GM21381 (cell line): ENCODE results near the gene MAML3.

Source experiments
- ATAC-seq: cut with Tn5 transposase; IDR thresholded peaks from one replicate; pipeline ENCODE4 v1.9.1; 2021; ENCODE audit warnings: mild to moderate bottlenecking, moderate library complexity; ENCODE audit not compliant: unreplicated experiment

MAML3 gene

GRCh38 chr4:140156529-140157171 lies 2.7 kb upstream of the MAML3 start:
- peak; percentile 50 for ATAC-seq

- ATAC-seq: no peak
Measured at GRCh38 chr4:140154572-140154891, 548 bp upstream of the MAML3 start.

GRCh38 chr4:140153419-140153717 lies 616 bp downstream of the MAML3 start:
- no peak for ATAC-seq

- no peak for ATAC-seq
Measured at GRCh38 chr4:140152751-140153418, 1.1 kb downstream of the MAML3 start.

- no peak for ATAC-seq
Measured at GRCh38 chr4:140152013-140152703, 1.8 kb downstream of the MAML3 start.

- ATAC-seq: no peak
Measured at GRCh38 chr4:140151699-140152012, 2.3 kb downstream of the MAML3 start.

GRCh38 chr4:140150886-140151698 lies 2.9 kb downstream of the MAML3 start:
- no peak for ATAC-seq

- ATAC-seq: no peak
Measured at GRCh38 chr4:140150636-140150885, 3.4 kb downstream of the MAML3 start.

GRCh38 chr4:140149846-140150635 lies 3.9 kb downstream of the MAML3 start:
- ATAC-seq: no peak

- ATAC-seq: no peak
Measured at GRCh38 chr4:140144050-140144449, 9.9 kb downstream of the MAML3 start.

- ATAC-seq: no peak
Measured at GRCh38 chr4:140141210-140141835, 12.7 kb downstream of the MAML3 start.

- ATAC-seq: no peak
Measured at GRCh38 chr4:140140566-140140965, 13.4 kb downstream of the MAML3 start.

GRCh38 chr4:140138428-140138827 lies 15.6 kb downstream of the MAML3 start:
- no peak for ATAC-seq

- ATAC-seq: no peak
Measured at GRCh38 chr4:140137671-140138070, 16.3 kb downstream of the MAML3 start.

GRCh38 chr4:140136509-140136908 lies 17.5 kb downstream of the MAML3 start:
- ATAC-seq: no peak

- no peak for ATAC-seq
Measured at GRCh38 chr4:140135529-140136088, 18.4 kb downstream of the MAML3 start.

- ATAC-seq: no peak
Measured at GRCh38 chr4:140134746-140135425, 19.1 kb downstream of the MAML3 start.

- ATAC-seq: no peak
Measured at GRCh38 chr4:140133576-140133975, 20.4 kb downstream of the MAML3 start.

GRCh38 chr4:140131675-140132229 lies 22.2 kb downstream of the MAML3 start:
- no peak for ATAC-seq

GRCh38 chr4:140130677-140131076 lies 23.3 kb downstream of the MAML3 start:
- no peak for ATAC-seq
